Activated T-helper 1 cell treated with anti-CD3 and anti-CD28 coated beads, Interleukin-2, amount 50 U/mL, for 16 hours (primary cell): ENCODE results near the gene USP15.

ENCODE experiments used
- DNase-seq, 2 donors: peaks; one replicate each; pipeline ENCODE4 v3.0.0-alpha.2; 2020; ENCODE audit warnings: low read depth in 1 of 2, low spot score in 1 of 2

Gene USP15

DNA sequence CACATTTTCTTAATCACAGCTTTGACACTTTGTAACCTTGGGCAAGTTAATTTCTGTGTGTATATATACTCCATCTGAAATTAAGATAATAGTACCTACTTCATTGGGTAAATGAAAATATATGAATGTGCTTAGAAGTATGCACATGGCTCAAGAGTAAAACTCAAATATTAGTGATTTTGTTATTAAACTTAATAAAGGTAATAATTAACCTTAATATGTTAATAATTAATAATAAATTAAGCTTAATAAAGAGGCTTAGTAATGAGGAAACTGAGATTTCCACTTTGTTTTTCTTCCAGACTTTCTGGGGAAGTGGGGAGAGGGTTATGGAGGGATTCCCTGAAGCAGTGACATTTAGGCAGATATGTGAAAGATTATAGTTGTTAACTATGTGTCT lies 19.8 kb downstream of the USP15 start:
- no peak for DNase-seq

DNA sequence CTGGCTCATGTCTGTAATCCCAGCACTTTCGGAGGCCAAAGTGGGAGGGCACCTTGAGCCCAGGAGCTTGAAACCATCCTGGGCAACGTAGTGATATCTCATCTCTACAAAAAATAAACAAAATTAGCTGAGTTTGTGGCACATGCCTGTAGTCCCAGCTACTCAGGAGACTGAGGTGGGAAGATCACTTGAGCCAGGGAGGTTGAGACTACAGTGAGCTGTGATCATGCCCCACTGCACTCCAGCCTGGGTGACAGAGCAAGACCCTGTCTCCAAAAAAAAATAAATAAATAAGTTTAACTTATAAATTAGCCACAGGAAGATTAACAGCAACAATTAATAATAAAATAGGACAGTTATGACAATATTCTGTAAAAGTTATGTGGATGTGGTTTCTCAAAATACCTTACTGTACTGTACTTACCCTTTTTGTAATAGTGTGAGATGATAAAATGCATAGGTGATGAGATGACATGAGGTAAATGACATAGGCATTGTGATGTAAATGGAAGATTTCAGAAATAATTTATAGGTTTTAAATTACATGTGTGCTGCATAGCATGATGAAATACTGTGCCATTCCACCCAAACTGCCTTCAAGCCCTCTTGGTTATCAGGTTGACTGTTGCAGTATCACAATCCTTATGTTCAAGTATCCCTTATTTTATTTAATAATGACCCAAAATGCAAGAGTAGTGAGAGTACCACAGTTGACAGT lies 22.0 kb downstream of the USP15 start:
- no peak for DNase-seq

DNA sequence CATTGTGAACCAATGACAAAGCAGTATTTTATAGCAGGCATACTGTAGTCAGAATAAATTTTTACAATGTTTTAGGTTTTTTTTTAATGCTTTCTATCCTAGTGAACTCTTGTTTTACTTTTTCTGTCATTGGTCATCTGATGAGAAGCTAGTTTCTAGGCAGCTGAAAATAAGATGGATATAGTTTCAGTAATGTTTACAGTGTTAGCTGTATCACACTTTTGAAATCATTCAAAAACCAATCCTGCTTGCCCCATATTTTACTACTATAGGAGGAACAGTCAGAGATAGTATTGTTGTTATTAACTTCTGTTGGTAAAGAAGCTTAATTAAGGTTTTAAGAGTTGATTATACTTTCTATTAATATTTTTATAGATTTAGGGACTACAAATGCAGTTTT lies 24.5 kb downstream of the USP15 start:
- DNase-seq, result no peak

DNA sequence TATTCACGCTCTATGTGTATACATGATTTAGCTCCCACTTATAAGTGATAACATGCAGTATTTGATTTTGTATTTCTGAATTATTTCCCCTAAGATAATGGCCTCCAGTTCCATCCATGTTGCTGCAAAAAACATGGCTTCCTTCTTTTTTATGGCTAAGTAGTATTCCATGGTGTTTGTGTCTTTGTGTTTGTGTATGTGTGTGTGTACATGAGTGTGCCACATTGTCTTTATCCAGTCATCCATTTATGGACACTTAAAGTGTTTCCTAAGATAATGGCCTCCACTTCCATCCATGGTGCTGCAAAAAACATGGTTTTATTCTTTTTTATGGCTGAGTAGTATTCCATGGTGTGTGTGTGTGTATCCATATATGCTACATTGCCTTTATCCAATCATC lies 25.1 kb downstream of the USP15 start:
- DNase-seq, result no peak

DNA sequence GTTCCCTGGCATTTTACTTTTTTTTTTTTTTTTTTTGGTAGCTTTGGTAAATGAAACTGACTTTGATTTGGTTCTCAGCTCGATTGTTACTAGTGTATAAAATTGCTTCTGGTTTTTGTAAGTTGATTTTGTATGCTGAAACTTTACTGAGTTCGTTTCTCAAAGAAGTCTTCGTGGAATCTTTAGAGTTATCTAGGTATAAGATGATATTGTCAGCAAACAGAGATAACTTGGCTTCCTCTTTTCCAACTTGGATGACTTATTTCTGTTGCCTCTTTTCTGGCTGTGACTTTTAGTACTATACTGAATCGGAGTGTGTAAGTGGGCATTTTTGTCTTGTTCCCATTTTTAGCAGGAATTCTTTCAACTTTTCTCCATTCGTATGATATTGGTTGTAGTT lies 28.1 kb downstream of the USP15 start:
- no peak for DNase-seq

DNA sequence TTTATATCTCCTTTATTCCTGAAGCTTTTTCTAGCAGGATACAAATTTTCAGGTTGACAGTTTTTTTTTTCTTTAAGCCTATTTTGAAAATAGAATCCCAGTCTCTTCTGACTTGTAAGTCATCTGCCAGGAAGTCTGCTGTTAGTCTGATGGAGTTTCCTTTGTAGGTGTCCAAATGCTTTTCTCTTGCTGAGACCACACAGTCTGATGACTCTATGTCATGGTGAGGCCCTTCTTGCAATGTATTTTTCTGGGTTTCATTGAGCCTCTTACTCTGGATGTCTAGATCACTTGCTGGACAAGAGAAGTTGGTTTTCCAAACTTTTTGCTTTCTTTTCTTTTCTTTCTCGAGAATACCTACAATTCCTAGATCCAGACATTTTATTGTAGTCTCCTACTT lies 30.6 kb downstream of the USP15 start:
- no peak for DNase-seq

DNA sequence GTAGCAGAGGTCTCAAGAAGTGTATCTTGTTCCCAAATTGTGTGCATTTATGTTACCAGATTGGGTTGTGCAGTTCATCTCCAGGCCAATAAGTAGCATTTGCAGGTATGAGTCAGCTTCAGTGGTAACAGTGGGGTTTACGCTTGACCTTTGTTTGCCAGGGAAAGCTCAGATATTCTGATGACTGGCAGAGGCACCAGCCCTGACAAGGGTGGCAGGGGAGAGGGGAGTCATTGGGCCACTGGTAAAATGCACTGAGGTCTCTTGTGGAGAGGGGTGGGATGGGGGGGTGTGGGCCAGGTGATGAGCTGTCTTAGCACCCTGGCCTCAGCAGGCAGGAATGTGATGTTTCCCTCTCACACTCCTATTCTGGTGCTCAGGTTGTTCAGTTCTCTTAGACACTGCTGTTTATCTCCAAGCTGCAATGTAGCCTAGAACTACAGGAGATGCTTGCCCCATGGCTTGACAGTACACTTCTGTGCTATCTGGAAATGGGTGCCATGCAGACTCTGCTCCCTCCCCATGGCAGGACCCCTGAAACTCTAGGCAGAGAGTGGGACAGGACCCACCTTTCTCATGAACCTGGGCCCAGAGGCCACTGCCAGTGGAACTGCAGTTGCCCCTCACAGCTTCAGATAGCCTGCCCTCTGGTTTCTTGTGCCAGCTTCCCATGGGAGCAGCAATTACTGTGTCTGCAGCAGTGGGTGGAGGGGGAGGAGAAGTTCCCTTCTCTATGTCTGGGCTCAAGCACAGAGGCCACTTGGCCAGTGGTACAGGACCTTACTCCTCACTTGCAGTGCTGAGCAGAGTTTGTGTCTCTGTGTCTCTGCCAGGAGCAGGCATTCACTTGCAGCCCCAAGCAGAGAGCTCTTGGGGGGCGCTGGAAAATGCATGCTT lies 31.9 kb downstream of the USP15 start:
- DNase-seq, result no peak

DNA sequence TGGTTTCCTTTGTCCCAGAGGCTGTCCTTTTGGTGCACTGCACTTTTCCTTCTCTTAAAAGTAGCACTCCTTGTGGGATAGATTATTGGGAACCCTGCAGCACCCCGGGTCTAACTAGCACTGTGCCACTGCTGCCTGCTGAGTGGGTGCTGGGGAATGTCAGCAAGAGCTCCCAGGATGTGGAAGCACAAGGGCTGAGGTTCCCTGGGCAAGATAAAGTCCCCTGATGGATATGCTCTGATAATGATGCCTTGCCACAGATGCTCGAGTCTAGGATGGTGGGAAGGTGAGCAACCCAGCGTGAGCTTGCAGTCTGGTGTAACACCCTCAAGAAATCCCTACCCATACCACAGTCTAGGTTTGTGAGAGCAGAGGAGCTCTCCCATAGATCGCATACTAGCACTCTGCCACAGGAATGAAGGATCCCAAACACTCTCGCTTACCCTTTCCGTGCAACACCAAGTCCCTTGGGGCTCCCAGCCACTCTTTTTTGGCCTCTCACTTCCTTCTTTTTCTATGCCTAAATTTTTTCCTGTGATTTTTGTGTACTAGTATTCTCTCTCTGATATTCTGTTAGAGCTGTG lies 32.6 kb downstream of the USP15 start:
- no peak for DNase-seq

DNA sequence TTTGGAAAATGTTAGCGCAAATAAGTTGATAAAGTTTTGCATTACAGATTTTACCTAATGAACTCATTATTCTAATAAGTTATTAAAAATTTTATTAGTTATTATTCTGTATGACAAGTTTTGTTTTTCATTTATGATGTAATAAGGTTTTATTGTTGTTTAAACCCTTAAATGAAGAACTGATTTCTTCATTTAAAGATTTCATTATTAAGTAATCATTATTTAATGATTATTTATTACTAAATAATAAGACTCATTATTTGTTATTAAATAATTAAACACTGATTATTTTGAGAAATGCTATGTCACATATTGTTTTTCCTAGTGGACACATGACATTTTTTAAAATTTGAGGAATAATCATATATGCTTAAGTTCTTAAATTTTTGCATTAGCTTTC lies 34.2 kb downstream of the USP15 start:
- no peak for DNase-seq

DNA sequence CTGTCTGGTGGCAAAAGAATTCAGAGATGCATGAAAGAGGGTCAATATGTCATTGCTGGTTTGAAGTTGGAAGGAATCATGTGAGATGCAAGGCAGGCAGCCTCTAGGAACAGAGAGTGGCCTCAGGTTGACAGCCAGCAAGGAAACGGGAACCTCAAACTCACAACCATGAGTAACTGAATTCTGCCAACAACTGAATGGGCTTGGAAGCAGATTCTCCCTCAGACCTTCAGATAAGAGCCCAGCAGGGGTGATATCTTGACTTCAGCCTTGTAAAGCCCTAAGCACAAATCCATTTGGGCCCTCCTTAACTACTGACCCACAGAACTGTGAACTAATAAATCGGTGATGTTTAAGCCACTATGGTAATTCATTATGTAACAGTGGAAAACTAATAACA lies 35.8 kb downstream of the USP15 start:
- no peak for DNase-seq

DNA sequence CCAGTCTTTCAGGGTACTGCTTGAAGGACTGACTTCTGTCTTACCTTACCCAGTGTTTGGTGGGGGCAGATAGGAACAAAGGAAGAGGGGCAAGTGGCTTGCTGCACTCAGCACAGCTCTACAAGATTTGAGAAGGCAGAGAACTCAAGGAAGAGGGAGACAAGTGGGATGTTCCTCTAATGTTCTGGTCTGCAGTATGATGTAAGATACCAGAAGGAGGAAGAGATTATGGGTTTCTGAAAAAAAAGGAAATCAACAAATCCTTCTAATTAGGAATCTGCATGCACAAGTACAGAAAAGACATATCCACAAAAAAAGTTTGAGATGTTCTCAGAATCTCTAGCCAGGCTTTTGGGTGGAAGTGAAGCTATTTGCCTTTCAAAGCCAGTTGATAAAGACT lies 37.1 kb downstream of the USP15 start:
- no peak for DNase-seq

DNA sequence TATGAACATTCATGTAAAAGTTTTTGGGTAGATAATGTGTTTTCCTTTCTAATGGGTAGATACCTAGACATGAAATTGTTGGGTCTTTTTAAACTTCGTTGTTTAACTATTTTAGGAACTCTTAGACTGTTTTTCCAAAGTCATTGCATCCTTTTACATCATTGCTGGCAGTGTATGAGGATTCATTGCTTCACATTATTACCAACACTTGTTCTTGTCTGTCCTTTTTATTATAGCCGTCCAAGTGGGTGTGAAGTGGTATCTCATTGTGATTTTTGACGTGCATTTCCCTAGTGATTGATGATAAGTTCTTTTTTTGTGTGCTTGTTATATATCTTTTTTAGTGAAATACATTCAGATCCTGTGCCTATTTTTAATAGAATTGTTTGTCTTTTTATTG lies 39.4 kb downstream of the USP15 start:
- DNase-seq, result no peak

DNA sequence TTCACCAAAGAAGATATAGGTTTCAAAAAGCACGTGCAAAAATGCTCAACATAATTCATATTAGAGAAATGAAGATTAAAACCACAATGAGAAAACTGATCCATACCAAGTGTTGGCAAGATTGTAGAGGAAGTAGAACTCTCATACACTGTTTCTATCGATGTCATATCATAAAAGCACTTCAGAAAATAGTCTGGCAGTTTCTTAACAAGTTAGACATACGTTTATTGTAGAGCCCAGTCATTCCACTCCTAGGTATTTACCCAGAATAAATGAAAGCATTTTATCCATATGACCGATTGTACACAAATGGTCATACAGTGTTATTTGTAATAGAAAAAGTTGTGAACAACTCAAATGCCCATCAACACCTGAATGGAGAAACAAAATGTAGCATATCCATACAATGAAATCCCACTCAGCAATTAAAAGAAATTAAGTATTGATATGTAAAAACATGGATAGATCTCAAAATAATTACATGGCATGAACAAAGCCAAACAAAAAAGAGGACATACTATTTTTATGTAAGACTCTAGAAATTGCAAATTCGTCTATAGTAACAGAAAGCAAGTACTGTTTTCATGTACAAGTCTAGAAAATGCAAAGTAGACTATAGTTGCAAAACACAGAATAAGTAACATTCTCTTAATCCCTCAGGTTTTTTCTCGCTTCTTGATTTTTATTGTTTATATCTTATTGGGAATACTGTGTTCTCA lies 41.0 kb downstream of the USP15 start:
- DNase-seq, result no peak

DNA sequence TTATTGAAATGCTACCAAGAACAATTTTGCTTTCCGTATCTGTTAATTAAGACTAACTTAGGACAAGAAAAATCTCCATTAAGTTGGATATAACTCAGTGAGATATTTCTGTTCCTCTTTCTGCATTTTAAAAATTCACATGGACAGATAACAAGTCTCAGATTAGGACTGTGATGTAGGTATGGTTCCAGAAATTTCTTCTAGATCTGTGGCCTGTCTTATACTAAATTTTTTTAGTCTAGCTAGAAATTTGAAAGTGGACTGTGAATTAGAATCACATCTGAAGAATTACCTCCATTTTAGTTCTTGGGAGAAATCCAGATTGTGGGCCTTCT lies 41.6 kb downstream of the USP15 start:
- DNase-seq, result no peak

DNA sequence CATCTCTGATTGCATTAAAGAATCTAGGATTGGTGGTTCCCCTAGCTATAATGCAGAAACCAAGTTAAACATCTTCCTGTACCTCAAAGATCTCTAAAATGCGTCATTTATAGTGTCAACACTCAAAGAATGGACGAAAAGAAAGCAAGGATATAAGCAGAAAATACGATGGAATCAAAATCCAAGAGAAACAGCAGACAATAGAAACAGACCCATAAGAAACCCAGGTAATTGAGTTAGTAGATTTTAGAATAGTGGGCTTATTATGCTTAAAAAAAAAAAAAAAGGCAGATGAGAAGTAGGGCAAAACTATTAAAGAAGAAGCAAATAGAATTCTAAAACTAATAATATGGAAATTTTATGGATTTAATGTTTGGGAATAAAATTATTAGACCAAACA lies 44.4 kb downstream of the USP15 start:
- no peak for DNase-seq

DNA sequence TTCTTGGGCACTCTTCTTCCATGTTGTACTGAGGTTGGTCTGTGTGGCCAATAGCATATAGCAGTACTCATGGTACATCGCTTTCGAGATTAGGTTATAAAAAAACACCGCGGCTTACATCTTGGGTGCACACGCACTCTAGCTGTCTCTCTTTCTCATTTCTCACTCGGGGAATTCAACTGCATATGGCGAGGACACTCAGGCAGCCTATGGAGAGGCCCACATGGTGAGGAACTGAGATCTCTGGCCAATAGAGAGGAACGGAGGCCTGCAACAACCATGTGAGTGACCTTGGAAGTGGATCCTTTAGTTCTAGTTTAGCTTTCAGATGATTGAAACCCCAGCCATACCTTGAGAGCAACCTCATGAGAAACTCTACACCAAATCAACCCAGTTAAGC lies 45.6 kb downstream of the USP15 start:
- no peak for DNase-seq

DNA sequence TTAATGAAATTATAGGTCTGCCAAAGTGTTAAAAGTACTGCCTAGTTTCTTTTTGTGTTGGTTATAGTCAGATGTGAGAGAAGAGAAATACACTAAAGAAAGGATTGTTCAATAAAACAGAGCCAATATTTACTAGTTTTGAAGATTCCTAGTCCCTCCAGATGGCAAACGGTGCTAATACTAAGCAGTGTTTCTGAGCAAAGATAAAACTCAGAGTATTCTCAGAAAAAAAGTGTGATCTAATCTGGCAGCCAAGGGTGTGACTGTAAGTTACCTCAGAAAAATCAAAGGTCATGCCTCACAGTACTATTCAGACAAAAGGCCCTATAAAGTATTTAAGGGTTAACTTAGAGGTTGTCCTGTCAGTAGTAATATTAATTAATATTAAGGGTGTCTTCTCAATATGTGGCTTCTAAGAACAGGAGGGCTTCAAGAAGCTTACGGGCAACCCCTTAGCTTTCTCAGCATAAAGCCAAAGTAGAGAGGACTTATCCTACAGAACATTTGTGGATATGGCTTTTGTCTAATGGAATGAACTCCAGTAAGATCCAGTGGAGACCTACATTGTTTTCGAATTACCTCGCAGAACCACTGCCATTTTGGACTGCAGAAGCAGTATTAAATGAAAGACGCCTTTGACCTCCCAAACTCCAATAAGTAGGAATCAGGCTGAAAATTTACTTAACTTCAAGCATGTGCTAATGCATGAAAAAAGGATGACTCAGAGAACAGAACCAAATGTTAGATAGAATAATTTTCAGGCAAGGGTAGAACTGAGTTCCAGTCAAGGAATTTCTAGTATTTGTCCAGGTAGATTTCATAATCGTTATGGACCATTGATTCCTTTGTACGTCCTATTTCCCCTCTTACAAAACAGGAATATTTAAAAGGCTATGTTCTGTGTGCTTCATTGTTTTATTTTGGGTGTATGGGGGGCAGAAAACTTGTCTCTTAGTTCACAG lies 46.6 kb downstream of the USP15 start:
- DNase-seq, result no peak

DNA sequence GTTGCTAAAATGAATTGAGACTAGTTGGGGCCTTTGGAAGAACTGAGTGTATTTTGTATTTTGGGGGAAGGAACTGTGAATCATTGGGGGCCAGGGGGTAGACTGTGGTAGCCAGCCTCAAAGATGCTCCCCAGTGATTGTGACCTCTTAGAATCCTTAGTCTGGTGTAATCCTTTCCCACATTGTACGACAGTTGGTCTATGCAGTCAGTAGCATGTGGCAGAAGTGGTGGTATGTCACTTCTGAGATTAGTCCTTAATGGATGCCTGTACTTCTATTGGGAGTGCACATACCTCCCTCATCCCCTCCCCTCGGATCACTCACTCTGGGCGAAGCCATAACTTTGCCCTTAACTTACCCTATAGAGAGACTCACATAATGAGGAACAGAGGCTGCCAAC lies 48.0 kb downstream of the USP15 start:
- no peak for DNase-seq

DNA sequence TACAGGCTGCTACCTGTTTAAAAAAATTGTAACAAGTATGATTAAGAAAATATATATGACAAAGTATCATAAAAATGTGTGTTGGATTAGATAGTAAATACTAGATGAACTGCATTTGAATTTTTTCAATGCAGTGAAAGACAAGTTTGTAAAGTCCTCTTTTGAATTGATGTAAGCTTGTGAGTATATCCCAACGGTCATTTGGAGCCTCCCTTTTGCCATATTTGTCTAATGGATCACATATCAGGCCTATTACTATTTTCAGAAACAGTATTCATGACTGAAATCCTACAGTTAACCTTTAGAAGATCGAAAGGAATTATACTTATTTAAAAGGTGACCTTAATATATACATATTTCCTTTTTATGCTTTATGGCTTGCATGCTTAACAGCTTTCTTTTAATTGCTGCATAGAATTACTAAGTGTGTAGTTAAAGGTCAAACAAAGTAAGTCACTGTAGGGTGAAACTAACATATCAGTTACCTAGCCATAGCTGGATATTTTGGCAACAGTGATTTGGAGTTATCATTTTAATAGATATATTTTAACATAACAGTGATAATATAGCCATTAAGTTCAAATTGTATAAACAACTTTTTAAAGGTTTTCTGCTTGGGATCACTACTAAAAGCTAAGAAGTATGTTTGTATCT lies 53.6 kb downstream of the USP15 start:
- no peak for DNase-seq

DNA sequence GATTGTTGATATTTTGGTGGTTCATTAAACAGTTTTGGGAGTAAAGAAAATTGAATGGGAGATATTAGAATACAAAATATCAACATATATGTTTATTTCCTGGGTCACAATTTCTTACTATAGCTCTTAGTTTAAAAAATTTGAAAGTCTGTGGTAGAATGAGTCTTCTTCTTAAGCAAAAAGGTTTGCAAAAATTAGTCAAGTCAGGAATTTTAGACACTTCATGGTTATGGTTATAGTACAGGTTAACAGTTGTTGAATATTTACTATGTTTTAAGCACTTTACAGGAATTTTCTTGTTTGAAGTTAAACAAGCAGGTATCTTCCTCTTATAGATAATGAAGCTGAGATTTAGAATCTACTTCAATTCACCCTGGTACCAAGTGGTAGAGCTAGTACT lies 56.8 kb downstream of the USP15 start:
- no peak for DNase-seq
